HepG2 (cell line): Measurements from ENCODE around the gene DBN1. TPM values are rescaled to one million over a fixed set of nuclear protein-coding genes. Genes with fewer than 3 reads are reported as not detected.

Experiments used
- ISX ChIP-seq: sonication (generic); formaldehyde crosslinking; conservative IDR thresholded peaks from 2 replicates; pipeline ENCODE4 v1.5.0; 2020; ENCODE audit warnings: missing genetic modification reagents
- KDM1A ChIP-seq: IDR thresholded peaks from 2 replicates; pipeline ENCODE4 v1.6.1; 2016; ENCODE audit warnings: missing compliant biosample characterization
- MTERF4 ChIP-seq: sonication (generic); formaldehyde crosslinking; IDR thresholded peaks from 2 replicates; pipeline ENCODE4 v1.8.0; 2023; ENCODE audit warnings: mild to moderate bottlenecking, missing genetic modification reagents
- NFE2 ChIP-seq: sonication (generic); formaldehyde crosslinking; IDR thresholded peaks from 2 replicates; pipeline ENCODE4 v1.4.0; 2020; ENCODE audit warnings: missing genetic modification reagents
- PHF21A ChIP-seq: sonication (generic); formaldehyde crosslinking; IDR thresholded peaks from 2 replicates; pipeline ENCODE4 v1.5.0; 2020; ENCODE audit warnings: mild to moderate bottlenecking, missing genetic modification reagents
- POLR2A ChIP-seq, 2 experiments: IDR thresholded peaks; 2 replicates each; pipeline ENCODE4 v1.6.1; 2011; ENCODE audit warnings: low read depth in 2 of 2, low read length in 2 of 2, mild to moderate bottlenecking in 1 of 2, moderate library complexity in 1 of 2; ENCODE audit not compliant: insufficient read depth in 1 of 2
- POLR2AphosphoS5 ChIP-seq: IDR thresholded peaks from 2 replicates; pipeline ENCODE4 v1.6.1; 2012; ENCODE audit warnings: low read depth, low read length
- RARG ChIP-seq: sonication (generic); formaldehyde crosslinking; IDR thresholded peaks from 2 replicates; pipeline ENCODE4 v1.4.0; 2020; ENCODE audit warnings: low read depth, mild to moderate bottlenecking, missing genetic modification reagents
- SP4 ChIP-seq: sonication (generic); formaldehyde crosslinking; IDR thresholded peaks from 2 replicates; pipeline ENCODE4 v1.8.1; 2023; ENCODE audit warnings: mild to moderate bottlenecking, missing genetic modification reagents
- SRSF1 ChIP-seq: fragments of 200-400 bp; formaldehyde crosslinking; optimal IDR thresholded peaks from 2 replicates; pipeline ENCODE3; 2017; ENCODE audit warnings: mild to moderate bottlenecking, low read depth, low read length, moderate library complexity
- SSRP1 ChIP-seq: IDR thresholded peaks from 2 replicates; pipeline ENCODE4 v1.6.1; 2016; ENCODE audit warnings: control low read depth
- UBTF ChIP-seq: sonication (generic); formaldehyde crosslinking; IDR thresholded peaks from 2 replicates; pipeline ENCODE4 v1.4.0; 2020; ENCODE audit warnings: mild to moderate bottlenecking, missing genetic modification reagents
- ZBTB20 ChIP-seq: sonication (generic); formaldehyde crosslinking; IDR thresholded peaks from 2 replicates; pipeline ENCODE4 v1.8.1; 2023; ENCODE audit warnings: missing genetic modification reagents, low read depth, mild to moderate bottlenecking, borderline replicate concordance
- ZBTB25 ChIP-seq: IDR thresholded peaks from 2 replicates; pipeline ENCODE4 v1.6.1; 2018; ENCODE audit warnings: missing genetic modification reagents
- ZMYM2 ChIP-seq: sonication (generic); formaldehyde crosslinking; IDR thresholded peaks from 2 replicates; pipeline ENCODE4 v1.8.0; 2022; ENCODE audit warnings: mild to moderate bottlenecking, missing genetic modification reagents
- ZNF333 ChIP-seq: sonication (generic); formaldehyde crosslinking; IDR thresholded peaks from 2 replicates; pipeline ENCODE4 v1.4.0; 2020; ENCODE audit warnings: mild to moderate bottlenecking, missing genetic modification reagents, borderline replicate concordance
- ZNF513 ChIP-seq: sonication (generic); formaldehyde crosslinking; conservative IDR thresholded peaks from 2 replicates; pipeline ENCODE4 v1.5.0; 2020; ENCODE audit warnings: missing genetic modification reagents
- ZNF607 ChIP-seq: sonication (generic); formaldehyde crosslinking; IDR thresholded peaks from 2 replicates; pipeline ENCODE4 v1.5.1; 2020; ENCODE audit warnings: missing genetic modification reagents, mild to moderate bottlenecking, borderline replicate concordance
- ZNF790 ChIP-seq: sonication (generic); formaldehyde crosslinking; IDR thresholded peaks from 2 replicates; pipeline ENCODE4 v1.8.0; 2022; ENCODE audit warnings: missing genetic modification reagents, mild to moderate bottlenecking, borderline replicate concordance
- polyA plus RNA-seq, 8 experiments: library from polyadenylated mRNA; depleted of rRNA in 3 of 8; stranded (reverse) in 7 of 8; unstranded in 1 of 8; fragments of >200 nt; fragmentation: Illumina TruSeq in 4 of 8; extraction: Trizol in 4 of 8; gene quantifications; 2 replicates each; pipeline versions ENCODE4 v1.2.1 to v1.2.3, GENCODE V29; 2011 to 2016; ENCODE audit warnings: low read depth in 4 of 8, missing spikeins in 1 of 8, mixed read lengths in 1 of 8; ENCODE audit not compliant: insufficient read depth in 1 of 8
- total RNA-seq, 5 experiments: library from RNA; depleted of rRNA; stranded (reverse); fragments of >200 nt; fragmentation: Illumina TruSeq; extraction: Trizol; gene quantifications; 2 replicates each; pipeline ENCODE4 v1.2.3, GENCODE V29; 2016; ENCODE audit warnings: low read depth in 1 of 5

Gene DBN1
- total and polyA plus RNA-seq, 2 of the 13 experiments (the other 11 are each of a cell fraction or from before 2014, with no cell fraction given), result 27.0 to 37.3 TPM

GRCh38 chr5:177497292-177498012, 24.0 kb upstream of the DBN1 start, which contains the start of gene PDLIM7 (continued):
- TF ChIP-seq ZNF790 (CRISPR knock-in tag) (peak; percentile 83), ZNF607 (CRISPR knock-in tag) (peak; percentile 66; the same call in 1 of the 2 replicates), NFE2 (CRISPR knock-in tag) (no peak), SSRP1 (CRISPR knock-in tag) (0 out of 2 replicates have a peak, but pooled peaks have one; percentile 41), MTERF4 (CRISPR knock-in tag) (peak; percentile 92; the same call in 1 of the 2 replicates), ZBTB20 (CRISPR knock-in tag) (no peak), SP4 (CRISPR knock-in tag) (peak; percentile 94), ZNF333 (0 out of 2 replicates have a peak, but pooled peaks have one; percentile 41), ZMYM2 (CRISPR knock-in tag) (peak; percentile 96), UBTF (CRISPR knock-in tag) (peak; percentile 80; the same call in 1 of the 2 replicates), RARG (CRISPR knock-in tag) (no peak), POLR2A (IDR thresholded peaks at IDR 0.05; ENCODE audit: insufficient read depth in 1 of 2, low read depth in 2 of 2, low read length in 2 of 2) (peak in 1 of 2 experiments; percentile 87; a peak in 2 of 4 replicates), ZNF513 (CRISPR knock-in tag) (no peak; the same call in 1 of the 2 replicates), POLR2AphosphoS5 (peak; percentile 86), ZBTB25 (CRISPR knock-in tag) (peak; percentile 47; the same call in 1 of the 2 replicates), KDM1A (CRISPR knock-in tag) (peak; percentile 98), SRSF1 (peak; percentile 44), PHF21A (CRISPR knock-in tag) (peak; percentile 68), ISX (CRISPR knock-in tag) (peak; percentile 70; the same call in 1 of the 2 replicates)
